ENCODE measurements around the gene ARID3C. TPM values are rescaled to one million over a fixed set of nuclear protein-coding genes. Genes with fewer than 3 reads are reported as not detected.
A peak's percentile ranks its signal among the peaks of the same experiment; 100 is the strongest.

ARID3C gene
- total RNA-seq, 2 donors from 2014 or later = not detected

DNA sequence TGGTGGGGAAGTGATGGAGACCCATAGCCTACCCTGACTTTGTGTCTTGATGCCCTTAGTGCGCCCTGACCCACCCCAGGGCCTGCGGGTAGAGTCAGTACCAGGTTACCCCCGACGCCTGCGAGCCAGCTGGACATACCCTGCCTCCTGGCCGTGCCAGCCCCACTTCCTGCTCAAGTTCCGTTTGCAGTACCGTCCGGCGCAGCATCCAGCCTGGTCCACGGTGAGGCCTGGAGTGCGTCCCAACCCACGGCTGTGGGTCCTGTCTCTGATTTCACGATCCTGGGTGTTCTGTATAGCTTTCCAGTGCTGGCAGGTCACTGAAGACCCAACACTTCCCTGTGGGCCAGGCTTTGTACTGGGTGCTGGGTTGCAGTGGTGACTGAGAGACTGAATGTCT is 29.6 kb upstream of the ARID3C start:
- ATAC-seq (no peak), DNase-seq (no peak)
- H3K36me3 ChIP-seq (replicated peaks in 1 of 2; ENCODE audit: insufficient read depth in 1 of 2, low read depth in 2 of 2) = no peaks in the 10 kb centered on the region
- TF ChIP-seq POLR2A (IDR thresholded peaks at IDR 0.05) = no peak
- TF ChIP-seq, protein P1, sequence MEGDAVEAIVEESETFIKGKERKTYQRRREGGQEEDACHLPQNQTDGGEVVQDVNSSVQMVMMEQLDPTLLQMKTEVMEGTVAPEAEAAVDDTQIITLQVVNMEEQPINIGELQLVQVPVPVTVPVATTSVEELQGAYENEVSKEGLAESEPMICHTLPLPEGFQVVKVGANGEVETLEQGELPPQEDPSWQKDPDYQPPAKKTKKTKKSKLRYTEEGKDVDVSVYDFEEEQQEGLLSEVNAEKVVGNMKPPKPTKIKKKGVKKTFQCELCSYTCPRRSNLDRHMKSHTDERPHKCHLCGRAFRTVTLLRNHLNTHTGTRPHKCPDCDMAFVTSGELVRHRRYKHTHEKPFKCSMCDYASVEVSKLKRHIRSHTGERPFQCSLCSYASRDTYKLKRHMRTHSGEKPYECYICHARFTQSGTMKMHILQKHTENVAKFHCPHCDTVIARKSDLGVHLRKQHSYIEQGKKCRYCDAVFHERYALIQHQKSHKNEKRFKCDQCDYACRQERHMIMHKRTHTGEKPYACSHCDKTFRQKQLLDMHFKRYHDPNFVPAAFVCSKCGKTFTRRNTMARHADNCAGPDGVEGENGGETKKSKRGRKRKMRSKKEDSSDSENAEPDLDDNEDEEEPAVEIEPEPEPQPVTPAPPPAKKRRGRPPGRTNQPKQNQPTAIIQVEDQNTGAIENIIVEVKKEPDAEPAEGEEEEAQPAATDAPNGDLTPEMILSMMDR (IDR thresholded peaks at IDR 0.05) = no peak
- H3K27me3 ChIP-seq = no peaks in the 10 kb centered on the region
- 82 to 88% methylated on average over 10 to 14 of the region's 14 CpGs for WGBS, 2 donors
- no peak overlapping the region for H3K27ac ChIP-seq
- peaks cover 21% of the 10 kb centered on the region for H3K4me1 ChIP-seq
- no peaks in the 10 kb centered on the region for H3K9me3 ChIP-seq
- H3K4me3 ChIP-seq = no peak overlapping the region
- intact Hi-C loops (cut with DNase I) = no loop called here

DNA sequence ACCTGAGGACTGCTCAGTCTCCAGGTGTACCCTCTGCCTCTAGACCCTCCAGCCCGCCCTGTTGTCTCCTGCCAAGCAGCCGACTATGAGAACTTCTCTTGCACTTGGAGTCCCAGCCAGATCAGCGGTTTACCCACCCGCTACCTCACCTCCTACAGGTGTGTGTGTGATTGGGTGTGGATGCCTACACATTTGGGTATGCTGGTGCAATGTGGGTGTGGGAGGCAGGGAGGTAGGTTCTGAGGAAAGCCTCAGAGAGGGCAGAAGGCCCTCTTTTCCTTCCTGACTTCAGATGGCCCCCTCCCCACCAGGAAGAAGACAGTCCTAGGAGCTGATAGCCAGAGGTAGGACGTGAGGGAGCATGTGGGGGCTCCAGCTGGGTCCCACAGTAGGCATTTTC is 28.1 kb upstream of the ARID3C start:
- 84 to 100% methylated on average over 2 to 5 of the region's 5 CpGs for WGBS, 2 donors
- no peaks in the 10 kb centered on the region for H3K9me3 ChIP-seq
- H3K27me3 ChIP-seq = no peaks in the 10 kb centered on the region
- ATAC-seq = no peak
- intact Hi-C loops (cut with DNase I) = no loop called here
- DNase-seq = no peak
- peaks cover 36% of the 10 kb centered on the region for H3K4me1 ChIP-seq
- TF ChIP-seq, protein P1 (IDR thresholded peaks at IDR 0.05) = no peak
- TF ChIP-seq POLR2A (IDR thresholded peaks at IDR 0.05) = no peak
- no peak overlapping the region for H3K4me3 ChIP-seq
- H3K36me3 ChIP-seq (replicated peaks in 1 of 2; ENCODE audit: insufficient read depth in 1 of 2, low read depth in 2 of 2) = no peaks in the 10 kb centered on the region
- no peak overlapping the region for H3K27ac ChIP-seq

DNA sequence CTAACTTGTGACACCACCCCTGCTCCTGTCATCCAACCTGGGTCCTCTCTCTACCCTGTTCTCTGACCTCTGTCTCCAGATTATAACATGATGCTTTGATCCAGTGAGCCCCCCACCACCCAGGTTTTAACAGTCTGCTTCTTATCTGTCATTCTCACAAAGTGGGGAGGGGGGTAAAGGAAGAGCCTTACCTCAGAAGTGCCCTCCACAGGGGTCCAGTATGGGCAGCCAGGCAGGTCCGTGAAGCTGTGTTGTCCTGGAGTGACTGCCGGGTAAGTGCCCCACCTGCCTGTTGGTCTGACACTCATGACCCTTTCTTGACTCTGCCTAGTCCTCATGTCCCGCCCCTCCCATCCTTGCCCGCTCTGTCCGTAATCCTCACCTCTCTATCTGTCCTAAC is 26.5 kb upstream of the ARID3C start:
- DNase-seq (no peak), ATAC-seq (no peak)
- TF ChIP-seq, protein P1 (IDR thresholded peaks at IDR 0.05) = no peak
- no peak for TF ChIP-seq POLR2A (IDR thresholded peaks at IDR 0.05)
- intact Hi-C loops (cut with DNase I) = no loop called here
- WGBS, 2 donors = 61 to 75% methylated on average over 5 of the region's 5 CpGs
- no peaks in the 10 kb centered on the region for H3K36me3 ChIP-seq (replicated peaks in 1 of 2; ENCODE audit: insufficient read depth in 1 of 2, low read depth in 2 of 2)
- H3K27ac ChIP-seq = peak overlapping the region in 1 of 4 donors; percentile 47
- no peaks in the 10 kb centered on the region for H3K9me3 ChIP-seq
- peaks cover 49% of the 10 kb centered on the region for H3K4me1 ChIP-seq
- H3K27me3 ChIP-seq = no peaks in the 10 kb centered on the region
- no peak overlapping the region for H3K4me3 ChIP-seq

DNA sequence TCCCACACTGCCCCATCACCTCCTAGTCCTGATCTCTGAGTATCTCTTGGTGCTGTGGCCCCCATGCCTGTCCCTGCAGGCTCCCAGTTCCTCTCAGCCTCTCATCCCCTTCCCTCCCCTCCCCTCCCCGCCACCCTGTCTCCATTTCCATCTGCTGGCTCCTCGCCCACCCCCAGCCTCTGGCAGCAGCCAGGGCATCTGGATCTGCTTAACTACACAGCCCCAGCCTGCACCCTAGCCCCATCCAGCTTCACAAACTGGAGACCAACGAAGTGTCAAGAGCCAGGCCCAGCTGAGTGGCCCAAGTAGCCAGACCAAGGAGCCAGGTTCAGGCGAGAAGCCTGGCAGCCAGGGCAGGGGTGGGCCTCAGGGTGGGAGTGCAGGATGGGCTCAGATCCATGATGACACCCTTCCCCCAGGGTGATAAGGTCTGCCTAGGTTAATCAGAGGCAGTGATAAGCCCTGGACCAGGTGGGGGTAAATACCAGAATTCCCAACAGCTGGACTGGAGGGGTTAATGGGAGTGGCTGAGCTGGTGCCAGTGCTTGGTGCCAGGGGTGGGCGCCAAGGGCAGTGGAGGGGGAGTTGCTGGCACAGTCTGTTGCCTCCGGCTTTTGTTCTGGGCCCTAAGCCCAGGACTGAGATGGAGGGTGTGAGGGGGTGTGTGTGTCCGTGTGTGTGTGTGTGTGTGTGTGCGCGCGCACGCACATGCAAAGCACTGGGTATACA is 25.6 kb upstream of the ARID3C start:
- Histone ChIP-seq H3K36me3 (replicated peaks in 1 of 2; ENCODE audit: insufficient read depth in 1 of 2, low read depth in 2 of 2) (no peaks in the 10 kb centered on the region), H3K27me3 (no peaks in the 10 kb centered on the region), H3K27ac (peak overlapping the region; percentile 25 to 57 (median 37)), H3K9me3 (no peaks in the 10 kb centered on the region), H3K4me3 (no peak overlapping the region), H3K4me1 (peaks cover 49% of the 10 kb centered on the region)
- 16% methylated on average over 7 to 11 of the region's 11 CpGs for WGBS, 2 donors
- DNase-seq = peak; percentile 72 to 84 (median 77)
- no peak for TF ChIP-seq POLR2A (IDR thresholded peaks at IDR 0.05)
- TF ChIP-seq, protein P1 (IDR thresholded peaks at IDR 0.05) = no peak
- intact Hi-C loops (cut with DNase I) = no loop called here
- peak; percentile 73 for ATAC-seq

Measured in body of pancreas (tissue), 4 donors.